OCI-LY1 (cell line): ENCODE data around the gene RTP1.

Experiments
- H2AFZ ChIP-seq: fragments of 200-600 bp; sonication (generic), shearing (Covaris generic); 2 replicates; pipeline ENCODE4 v1.6.0; 2014; ENCODE audit warnings: antibody characterized with exemption, mild to moderate bottlenecking, low read length
- H3F3A ChIP-seq: fragments of 200-600 bp; sonication (generic), shearing (Covaris generic); 2 replicates; pipeline ENCODE4 v1.6.0; 2014; ENCODE audit warnings: mild to moderate bottlenecking, antibody characterized with exemption, low read length, moderate library complexity; ENCODE audit not compliant: insufficient read depth
- H3K27ac ChIP-seq: fragments of 200-600 bp; sonication (generic); 2 replicates; pipeline ENCODE4 v1.5.1; 2014; ENCODE audit warnings: low read length, mixed run types, mild to moderate bottlenecking, low read depth; ENCODE audit not compliant: poor library complexity, severe bottlenecking
- H3K27me3 ChIP-seq: fragments of 200-600 bp; sonication (generic); 2 replicates; pipeline ENCODE4 v1.6.0; 2014; ENCODE audit warnings: antibody characterized with exemption, mild to moderate bottlenecking, low read length, moderate library complexity; ENCODE audit not compliant: insufficient read depth
- H3K36me3 ChIP-seq: fragments of 200-600 bp; sonication (generic); 2 replicates; pipeline ENCODE4 v1.6.1; 2014; ENCODE audit warnings: mild to moderate bottlenecking, antibody characterized with exemption, low read length, moderate library complexity, mixed read lengths; ENCODE audit not compliant: insufficient read depth
- H3K4me1 ChIP-seq: fragments of 200-600 bp; sonication (generic); 2 replicates; pipeline ENCODE4 v1.5.1; 2014; ENCODE audit warnings: mild to moderate bottlenecking, low read length, moderate library complexity; ENCODE audit not compliant: insufficient read depth, severe bottlenecking
- H3K4me2 ChIP-seq: fragments of 200-600 bp; sonication (generic), shearing (Covaris generic); 2 replicates; pipeline ENCODE4 v1.6.1; 2014; ENCODE audit warnings: low read length
- H3K4me3 ChIP-seq: fragments of 200-600 bp; sonication (generic); 2 replicates; pipeline ENCODE4 v1.5.1; 2014; ENCODE audit warnings: low read length, low read depth, mild to moderate bottlenecking, mixed read lengths; ENCODE audit not compliant: poor library complexity, severe bottlenecking
- H3K79me2 ChIP-seq: fragments of 200-600 bp; shearing (Covaris generic); 2 replicates; pipeline ENCODE4 v1.6.1; 2016; ENCODE audit warnings: mixed run types, low read length, mixed read lengths; ENCODE audit not compliant: insufficient read depth
- H3K9ac ChIP-seq: fragments of 200-600 bp; sonication (generic), shearing (Covaris generic); 2 replicates; pipeline ENCODE4 v1.6.1; 2014; ENCODE audit warnings: mild to moderate bottlenecking, low read length, mixed read lengths
- H3K9me2 ChIP-seq: fragments of 200-600 bp; sonication (generic), shearing (Covaris generic); 2 replicates; pipeline ENCODE4 v1.6.1; 2014; ENCODE audit warnings: low read depth, mild to moderate bottlenecking, low read length, mixed read lengths
- H3K9me3 ChIP-seq: fragments of 200-600 bp; shearing (Covaris generic); 2 replicates; pipeline ENCODE4 v1.6.1; 2014; ENCODE audit warnings: low read length, mixed read lengths
- H4K20me1 ChIP-seq: fragments of 200-600 bp; sonication (generic), shearing (Covaris generic); 2 replicates; pipeline ENCODE4 v1.6.0; 2016; ENCODE audit warnings: mild to moderate bottlenecking, low read length; ENCODE audit not compliant: insufficient read depth
- EZH2 ChIP-seq: fragments of 200-600 bp; sonication (generic), shearing (Covaris generic); IDR thresholded peaks from 2 replicates; pipeline ENCODE4 v1.8.0; 2017; ENCODE audit warnings: borderline replicate concordance, mixed run types, mild to moderate bottlenecking, antibody characterized with exemption, low read length, moderate library complexity, mixed read lengths
- TF ChIP-seq, protein P1 (sequence below): fragments of 200-600 bp; sonication (generic), shearing (Covaris generic); IDR thresholded peaks from 2 replicates; pipeline ENCODE4 v1.5.1; 2017; ENCODE audit warnings: mild to moderate bottlenecking, antibody characterized with exemption, low read length, moderate library complexity, mixed read lengths

RTP1 gene

DNA sequence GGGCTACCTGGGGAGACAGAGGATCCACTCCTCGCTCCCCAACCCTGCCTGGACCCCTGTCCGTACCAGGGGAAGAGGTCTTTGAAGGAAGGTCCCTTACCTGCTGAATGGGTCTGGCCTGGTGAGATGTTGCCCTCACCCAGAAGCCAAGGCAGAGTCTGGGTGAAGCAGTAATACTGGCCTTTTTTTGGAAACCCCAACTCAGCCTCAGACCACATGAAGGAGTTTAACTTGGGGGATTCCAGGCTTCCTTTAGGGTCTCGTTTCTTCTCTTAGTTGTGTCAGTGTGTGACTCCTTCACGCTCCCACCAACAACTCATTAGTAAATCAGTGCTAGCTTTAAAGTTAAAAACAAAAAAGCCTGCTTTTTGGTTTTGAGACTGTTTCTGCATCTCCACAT is 45.6 kb downstream of the RTP1 start:
- Histone ChIP-seq H3K9me3 (peaks cover 6% of the 10 kb centered on the region; the same call in 1 of the 2 replicates), H3K36me3 (no peaks in the 10 kb centered on the region), H3K9me2 (no peaks in the 10 kb centered on the region), H3F3A (no peaks in the 10 kb centered on the region), H3K27me3 (no peaks in the 10 kb centered on the region; the same call in 1 of the 2 replicates), H4K20me1 (no peaks in the 10 kb centered on the region), H3K9ac (no peak overlapping the region), H2AFZ (no peak overlapping the region), H3K4me3 (no peak overlapping the region), H3K79me2 (no peaks in the 10 kb centered on the region), H3K4me2 (no peak overlapping the region), H3K4me1 (no peaks in the 10 kb centered on the region), H3K27ac (no peak overlapping the region)
- TF ChIP-seq, protein P1, sequence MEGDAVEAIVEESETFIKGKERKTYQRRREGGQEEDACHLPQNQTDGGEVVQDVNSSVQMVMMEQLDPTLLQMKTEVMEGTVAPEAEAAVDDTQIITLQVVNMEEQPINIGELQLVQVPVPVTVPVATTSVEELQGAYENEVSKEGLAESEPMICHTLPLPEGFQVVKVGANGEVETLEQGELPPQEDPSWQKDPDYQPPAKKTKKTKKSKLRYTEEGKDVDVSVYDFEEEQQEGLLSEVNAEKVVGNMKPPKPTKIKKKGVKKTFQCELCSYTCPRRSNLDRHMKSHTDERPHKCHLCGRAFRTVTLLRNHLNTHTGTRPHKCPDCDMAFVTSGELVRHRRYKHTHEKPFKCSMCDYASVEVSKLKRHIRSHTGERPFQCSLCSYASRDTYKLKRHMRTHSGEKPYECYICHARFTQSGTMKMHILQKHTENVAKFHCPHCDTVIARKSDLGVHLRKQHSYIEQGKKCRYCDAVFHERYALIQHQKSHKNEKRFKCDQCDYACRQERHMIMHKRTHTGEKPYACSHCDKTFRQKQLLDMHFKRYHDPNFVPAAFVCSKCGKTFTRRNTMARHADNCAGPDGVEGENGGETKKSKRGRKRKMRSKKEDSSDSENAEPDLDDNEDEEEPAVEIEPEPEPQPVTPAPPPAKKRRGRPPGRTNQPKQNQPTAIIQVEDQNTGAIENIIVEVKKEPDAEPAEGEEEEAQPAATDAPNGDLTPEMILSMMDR = no peak
- TF ChIP-seq EZH2 = no peak

DNA sequence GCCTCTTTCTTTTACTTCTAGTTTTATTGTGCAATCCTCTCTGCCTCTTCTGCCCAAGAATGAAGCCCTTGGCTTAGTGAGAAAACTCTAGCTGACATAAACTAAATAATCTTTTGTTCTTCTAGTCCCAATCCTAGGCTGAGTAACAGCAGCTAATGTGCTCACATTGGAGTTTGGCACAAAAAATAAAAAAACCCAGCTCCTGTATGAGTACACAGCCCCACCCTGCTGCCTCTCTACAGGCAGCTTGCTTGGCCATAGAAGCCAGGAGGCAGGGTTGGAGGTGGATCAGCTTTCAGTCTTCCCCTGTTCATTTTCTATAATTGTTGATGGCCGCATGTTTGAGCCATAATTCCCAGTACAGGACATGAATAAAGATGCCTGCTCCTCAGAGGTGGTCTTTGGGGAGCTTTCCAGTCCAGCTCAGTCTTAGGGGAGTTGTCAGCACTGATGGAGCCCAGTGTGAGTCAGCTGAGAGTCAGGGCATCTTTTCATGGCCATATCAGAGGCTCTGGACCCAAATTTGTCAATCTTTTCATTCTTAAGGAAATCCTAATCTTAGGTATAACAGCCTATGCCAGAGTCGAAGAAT is 46.7 kb downstream of the RTP1 start:
- Histone ChIP-seq H3K27me3 (peaks cover 4% of the 10 kb centered on the region; the same call in 1 of the 2 replicates), H3F3A (no peaks in the 10 kb centered on the region), H3K4me3 (no peak overlapping the region), H3K4me2 (no peak overlapping the region), H3K9ac (no peak overlapping the region), H3K9me2 (no peaks in the 10 kb centered on the region), H4K20me1 (no peaks in the 10 kb centered on the region), H3K79me2 (no peaks in the 10 kb centered on the region), H3K9me3 (peaks cover 6% of the 10 kb centered on the region; the same call in 1 of the 2 replicates), H3K27ac (no peak overlapping the region), H3K4me1 (no peaks in the 10 kb centered on the region), H3K36me3 (no peaks in the 10 kb centered on the region), H2AFZ (no peak overlapping the region)
- TF ChIP-seq EZH2 = no peak
- TF ChIP-seq, protein P1 = no peak

DNA sequence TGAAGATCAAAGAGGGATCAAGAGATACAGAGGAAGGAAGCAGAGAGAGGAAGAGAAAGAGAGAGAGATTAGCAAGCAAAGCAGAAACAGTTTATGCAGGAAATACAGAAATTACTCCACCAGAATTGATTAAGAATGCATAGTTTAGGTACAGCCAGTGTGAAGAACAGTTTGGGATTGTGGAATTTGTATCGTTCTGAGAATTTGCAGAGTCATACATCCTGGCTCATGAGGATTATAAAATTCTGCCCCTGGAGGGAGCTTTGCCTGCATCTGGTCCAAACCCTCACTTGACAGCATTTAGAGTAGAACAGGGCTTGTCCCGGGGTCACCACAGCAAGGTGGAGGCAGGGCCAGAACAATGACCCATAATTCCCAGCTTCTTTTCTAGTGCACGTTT is 50.1 kb downstream of the RTP1 start:
- Histone ChIP-seq H2AFZ (no peak overlapping the region), H3K9me3 (no peaks in the 10 kb centered on the region), H3K79me2 (no peaks in the 10 kb centered on the region), H3F3A (no peaks in the 10 kb centered on the region), H3K4me1 (no peaks in the 10 kb centered on the region), H3K4me2 (no peak overlapping the region), H3K27me3 (0 out of 2 replicates have a peak, but pooled peaks cover 4% of the 10 kb centered on the region), H3K4me3 (no peak overlapping the region), H3K9me2 (no peaks in the 10 kb centered on the region), H3K9ac (no peak overlapping the region), H3K36me3 (no peaks in the 10 kb centered on the region), H4K20me1 (no peaks in the 10 kb centered on the region), H3K27ac (no peak overlapping the region)
- TF ChIP-seq, protein P1 = no peak
- TF ChIP-seq EZH2 = no peak
